HG03457 (cell line): ENCODE data around the gene PRKAG2.
"Not testable (repeated sequence)": the region's sequence is repeated elsewhere in the genome, so short reads cannot be mapped to it uniquely, and the experiment has no call there.

Experiments
- ATAC-seq: cut with Tn5 transposase; IDR thresholded peaks from one replicate; pipeline ENCODE4 v1.9.1; 2021; ENCODE audit warnings: moderate number of reproducible peaks; ENCODE audit not compliant: unreplicated experiment

Gene PRKAG2

DNA sequence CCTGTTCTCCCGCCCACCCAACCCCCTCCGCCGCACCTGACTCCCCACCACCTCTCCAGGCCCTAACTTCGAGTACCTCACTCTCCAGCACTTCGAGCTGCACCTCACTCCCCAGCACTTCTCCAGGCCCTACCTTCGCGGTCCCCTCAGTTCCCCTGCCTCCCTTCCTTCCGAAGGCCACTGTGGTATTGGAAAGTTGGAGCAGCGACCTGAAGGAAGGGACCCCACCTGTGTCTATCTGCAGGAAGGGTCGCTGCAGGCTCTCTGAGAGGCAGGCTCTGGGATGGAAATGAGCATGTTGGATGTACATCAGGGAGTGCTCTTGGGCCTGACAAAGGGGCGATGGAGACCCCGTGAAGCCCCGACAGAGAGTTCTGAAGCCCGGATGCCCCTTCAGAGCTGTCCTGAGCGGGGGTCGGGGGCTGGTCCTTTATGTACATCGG is 122.2 kb downstream of the PRKAG2 start:
- no peak for ATAC-seq

DNA sequence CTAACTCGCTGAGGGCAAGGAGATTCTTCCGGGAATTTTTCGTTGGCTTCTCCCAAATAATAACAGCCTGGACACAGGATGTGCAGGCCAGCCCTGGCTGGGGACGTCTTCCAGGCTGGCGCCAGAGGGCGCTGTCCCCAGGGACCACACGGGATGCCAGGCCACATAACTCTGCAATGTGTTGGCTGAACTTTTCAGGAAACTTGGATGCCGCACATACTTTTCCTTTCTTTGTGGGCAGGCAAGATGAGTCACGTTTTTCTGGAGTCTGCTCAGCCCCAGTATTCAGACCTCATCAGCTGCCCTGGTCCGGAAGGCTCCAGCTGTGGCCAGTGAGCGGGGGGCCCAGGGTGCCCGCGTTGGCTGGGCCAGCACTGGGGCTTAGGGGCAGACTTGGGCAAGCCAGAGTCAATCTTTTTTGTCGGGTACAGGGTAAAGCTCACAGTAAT is 122.7 kb downstream of the PRKAG2 start:
- ATAC-seq: no peak

DNA sequence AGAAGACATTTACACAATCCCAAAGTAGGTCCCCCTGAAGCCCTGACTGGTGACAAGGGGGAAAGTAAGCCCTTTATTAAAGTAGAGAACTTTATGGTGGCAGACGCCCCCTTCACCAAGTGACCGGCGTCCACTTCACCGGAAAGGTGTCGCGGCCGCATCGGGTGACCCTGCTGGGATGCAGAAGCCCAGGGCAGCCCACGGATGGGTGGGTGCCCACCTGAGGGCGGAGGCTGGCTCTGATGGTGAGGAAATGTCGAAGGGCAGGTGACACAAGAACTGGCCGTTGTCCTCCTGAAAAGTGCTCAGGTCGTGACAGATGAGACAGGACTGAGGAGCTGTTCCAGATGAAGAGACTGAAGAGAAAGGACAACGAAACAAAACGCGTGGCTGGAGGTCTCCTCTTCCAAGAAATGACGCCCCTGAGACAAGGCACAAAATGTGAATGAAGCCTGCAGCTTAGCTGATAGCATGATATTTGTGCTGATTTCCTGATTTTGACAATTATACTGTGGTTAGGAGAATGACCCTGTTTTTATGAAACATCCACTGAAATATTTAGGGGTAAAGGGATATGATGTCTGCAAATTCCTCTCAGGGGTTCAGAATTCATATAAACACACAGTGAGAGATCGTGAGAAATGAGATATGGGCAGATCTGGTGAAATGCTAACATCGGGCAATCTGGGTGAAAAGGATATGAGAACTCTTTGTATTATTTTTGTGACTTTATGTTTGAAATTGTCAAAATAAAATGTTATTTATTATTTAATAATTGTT is 123.9 kb downstream of the PRKAG2 start:
- ATAC-seq: no peak

DNA sequence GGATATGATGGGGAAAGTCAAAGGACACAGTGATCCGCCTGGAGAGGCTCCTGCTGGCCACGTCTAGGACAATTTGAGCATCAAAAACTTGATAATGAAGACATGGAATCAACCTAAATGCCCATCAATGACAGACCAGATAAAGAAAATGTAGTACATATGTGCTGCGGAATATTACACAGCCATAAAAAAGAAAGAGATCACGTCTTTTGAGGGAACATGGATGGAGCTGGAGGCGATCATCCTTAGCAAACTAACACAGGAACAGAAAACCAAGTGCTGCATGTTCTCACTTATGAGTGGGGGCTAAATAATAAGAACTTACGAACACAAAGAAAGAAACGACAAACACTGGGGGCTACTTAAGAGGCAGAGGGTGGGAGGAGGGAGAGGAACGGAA is 124.9 kb downstream of the PRKAG2 start:
- ATAC-seq: no peak

DNA sequence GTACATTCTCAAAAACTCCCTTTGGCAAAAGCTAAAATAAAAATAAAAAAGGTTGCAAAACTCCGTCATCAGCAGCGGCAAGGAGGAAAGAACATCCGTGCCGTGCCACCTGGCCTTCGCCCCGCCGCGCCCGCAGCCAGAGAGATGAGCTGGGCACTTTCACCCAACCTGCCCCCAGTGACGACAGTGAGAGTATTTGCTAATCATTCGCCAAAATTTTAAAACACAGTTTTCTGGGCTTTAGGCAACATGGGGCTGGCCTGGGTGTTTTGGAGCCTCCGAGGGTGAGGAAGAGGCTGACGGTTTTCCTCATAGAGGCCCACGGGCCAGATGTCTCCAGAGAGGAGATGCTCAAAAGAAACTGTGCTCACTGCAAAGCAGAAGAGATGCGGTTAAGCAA is 128.2 kb downstream of the PRKAG2 start:
- no peak for ATAC-seq

- not testable (repeated sequence) for ATAC-seq
These were observed 128.9 kb downstream of the PRKAG2 start for GRCh38 chr7:151748021-151748420.

DNA sequence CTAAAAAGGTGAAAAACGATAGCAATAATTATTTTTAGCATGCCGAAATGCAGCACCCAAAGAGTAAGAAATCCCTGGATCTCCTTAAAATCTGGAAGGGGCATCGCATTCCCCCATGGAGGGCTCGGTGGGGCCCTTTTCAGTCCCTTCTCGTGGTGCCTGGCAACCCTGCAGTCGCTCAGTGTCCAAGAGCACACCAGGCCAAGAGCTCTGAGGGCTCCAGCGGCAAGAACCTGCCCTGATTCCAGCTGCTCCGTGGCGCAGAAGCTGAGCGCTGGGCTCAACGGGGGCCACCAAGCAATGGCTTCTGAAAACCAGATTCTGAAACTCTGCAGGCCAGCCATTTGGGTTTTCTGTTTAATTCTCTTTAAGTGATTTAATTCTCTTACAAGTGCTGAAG is 131.2 kb downstream of the PRKAG2 start:
- ATAC-seq: no peak

- ATAC-seq: no peak
These were observed 132.0 kb downstream of the PRKAG2 start for GRCh38 chr7:151744656-151745638.

GRCh38 chr7:151744051-151744580 is 132.8 kb downstream of the PRKAG2 start:
- ATAC-seq: no peak

GRCh38 chr7:151743481-151743983 is 133.4 kb downstream of the PRKAG2 start:
- ATAC-seq: no peak

DNA sequence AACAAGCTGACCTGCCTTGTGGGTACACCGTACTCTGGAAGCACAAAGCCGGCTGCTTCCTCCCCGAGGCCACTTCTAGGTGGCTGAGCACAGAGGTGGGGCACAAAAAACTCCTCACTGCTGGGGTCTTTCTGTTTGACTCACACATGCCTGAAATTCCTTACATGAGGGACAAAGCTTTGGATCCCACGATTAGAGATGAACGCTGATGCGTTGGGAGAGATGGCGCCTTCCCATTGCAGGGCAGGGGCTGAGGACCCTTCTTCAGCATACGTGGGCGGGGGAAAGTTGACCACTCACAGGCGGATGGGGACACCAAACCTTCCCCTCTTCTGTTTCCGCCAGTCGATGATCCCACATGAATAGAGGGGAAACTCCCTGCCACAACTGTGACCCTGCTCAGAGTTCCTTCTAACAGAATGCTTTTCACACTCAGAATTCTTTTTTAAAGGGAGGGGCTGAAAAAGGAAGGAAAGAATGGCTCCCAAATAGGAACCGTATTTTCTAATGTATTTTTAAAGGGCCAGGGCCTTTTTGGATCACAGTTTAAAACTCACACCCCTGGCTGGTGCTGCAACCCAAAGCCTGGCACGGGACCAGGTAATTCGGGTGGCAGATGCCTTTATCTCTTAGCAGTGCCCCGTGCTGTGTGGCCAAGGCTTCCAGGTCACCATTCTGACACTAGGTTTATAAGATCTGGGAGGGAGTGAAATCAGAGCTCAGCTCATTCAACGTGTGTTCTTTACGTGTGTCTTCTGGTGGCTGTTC is 134.0 kb downstream of the PRKAG2 start:
- ATAC-seq: no peak

DNA sequence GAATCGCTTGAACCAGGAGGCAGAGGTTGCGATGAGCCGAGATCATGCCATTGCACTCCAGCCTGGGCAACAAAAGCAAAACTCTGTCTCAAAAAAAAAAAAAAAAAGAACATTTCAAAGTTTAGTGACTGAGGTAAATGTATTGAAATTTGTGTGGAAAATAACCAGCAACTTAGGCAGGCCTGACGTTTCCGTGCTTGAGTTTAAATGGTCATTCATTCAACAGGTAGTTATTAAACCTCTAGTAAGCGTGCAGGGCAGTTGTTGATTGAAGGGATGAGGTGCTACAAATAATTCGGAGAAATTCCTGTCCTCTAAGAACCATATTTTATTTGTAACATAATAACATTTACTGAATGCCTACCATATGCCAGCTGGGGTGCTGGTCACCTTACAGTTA is 135.3 kb downstream of the PRKAG2 start:
- no peak for ATAC-seq

DNA sequence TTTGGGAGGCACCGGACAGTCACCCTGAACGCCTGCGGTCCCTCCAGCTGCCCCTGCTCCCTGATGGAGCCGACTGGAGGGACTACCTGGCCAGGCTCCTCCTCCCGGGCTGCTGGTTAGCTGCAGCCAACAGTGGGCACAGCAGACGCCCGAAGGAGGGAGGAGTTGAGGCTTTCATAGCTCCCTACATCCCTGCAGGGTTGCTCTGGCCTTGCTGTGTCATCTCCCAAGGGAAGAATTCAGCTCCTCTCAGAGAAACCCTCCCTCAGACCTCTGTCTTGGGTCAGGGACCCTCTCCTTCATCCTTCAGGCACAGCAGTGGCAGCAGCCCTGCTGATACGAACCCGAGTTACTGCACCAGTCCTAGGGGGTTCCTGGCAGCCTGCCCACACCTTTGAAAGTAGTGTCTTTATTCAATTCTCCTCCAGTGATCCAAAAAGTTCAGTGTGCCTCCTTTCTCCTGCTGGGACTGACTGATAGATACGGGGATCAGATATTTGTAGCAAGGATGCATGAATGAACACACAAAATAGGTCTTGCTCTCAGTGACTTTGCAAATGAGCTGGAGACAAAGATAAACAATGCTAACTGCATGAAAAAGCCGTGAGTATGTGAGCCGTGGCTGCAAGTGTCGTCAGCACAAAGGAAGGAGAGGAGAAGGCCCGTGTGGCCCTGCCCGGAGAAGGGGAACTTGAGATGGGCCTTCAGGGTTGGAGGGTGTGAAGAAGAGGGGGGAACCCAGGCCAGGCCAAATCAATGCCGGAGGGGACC is 136.6 kb downstream of the PRKAG2 start:
- ATAC-seq: no peak

DNA sequence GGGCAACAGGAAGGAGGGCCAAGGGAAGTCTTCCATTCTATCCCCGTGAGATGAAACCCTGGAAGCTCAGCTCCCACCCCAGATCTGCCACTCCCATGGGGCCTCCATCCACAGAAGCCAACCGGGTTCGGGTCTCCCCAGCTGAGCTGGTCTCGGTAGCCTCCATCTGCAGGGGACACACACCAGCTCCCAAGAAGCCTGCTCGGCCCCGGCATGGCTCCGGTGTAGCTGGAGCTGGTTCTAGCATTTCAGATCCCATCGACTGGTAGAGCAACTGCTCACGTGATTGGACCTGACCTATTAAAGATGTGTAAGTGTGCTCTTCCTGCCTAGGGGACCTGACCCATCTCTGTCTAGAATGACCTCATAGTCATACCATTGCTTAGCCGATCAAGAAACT is 138.0 kb downstream of the PRKAG2 start:
- ATAC-seq: no peak

DNA sequence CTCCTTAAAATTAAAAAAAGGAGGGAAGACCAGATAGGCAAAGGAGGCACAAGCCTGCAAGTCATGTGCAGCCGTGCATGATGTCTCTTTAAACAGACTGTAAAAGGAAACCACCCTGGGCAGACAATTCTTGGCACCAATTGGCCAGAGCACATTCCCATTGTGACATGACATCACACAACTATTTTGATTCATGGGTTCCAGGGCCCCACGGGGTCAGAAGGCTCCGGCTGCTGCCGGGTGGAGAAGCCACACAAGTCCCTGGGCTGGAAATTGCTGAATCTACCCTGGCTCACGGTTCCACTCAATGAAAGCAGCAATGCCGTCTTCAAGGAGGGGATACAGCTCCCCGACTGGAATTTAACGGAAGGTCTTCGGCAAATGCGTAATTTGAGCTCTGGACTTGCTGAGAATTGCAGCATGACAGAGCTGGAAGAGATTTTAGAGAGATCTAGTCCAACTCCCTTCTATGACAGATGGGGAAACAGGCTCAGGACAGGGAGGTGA is 140.5 kb downstream of the PRKAG2 start:
- ATAC-seq: no peak

DNA sequence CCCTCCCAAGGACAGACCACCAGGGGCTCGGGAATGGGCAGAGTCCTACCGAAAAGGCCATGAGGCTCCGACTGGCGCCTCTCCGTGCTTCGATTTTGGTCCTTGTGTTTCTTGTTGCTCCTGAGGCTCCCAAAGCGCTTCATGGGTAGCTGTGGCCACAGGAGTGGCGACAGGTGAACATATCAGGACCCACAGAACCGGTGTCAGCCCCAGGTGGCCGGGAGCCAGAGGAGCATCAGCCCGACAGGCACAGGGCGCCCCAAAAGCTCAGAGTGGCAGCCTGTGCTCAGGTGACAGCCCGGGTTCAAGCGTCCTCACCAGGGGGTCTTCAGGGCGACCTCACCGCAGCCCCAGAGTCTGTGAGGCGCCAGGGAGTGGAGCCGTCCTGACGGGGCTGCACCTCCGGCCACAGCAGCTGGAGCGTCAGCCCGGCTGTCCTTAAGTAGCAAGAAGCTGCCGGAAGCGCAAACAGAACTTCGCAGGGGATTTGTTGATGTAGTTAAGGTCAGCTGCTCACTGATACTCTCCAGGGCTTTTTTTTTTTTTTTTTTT is 141.0 kb downstream of the PRKAG2 start:
- no peak for ATAC-seq

DNA sequence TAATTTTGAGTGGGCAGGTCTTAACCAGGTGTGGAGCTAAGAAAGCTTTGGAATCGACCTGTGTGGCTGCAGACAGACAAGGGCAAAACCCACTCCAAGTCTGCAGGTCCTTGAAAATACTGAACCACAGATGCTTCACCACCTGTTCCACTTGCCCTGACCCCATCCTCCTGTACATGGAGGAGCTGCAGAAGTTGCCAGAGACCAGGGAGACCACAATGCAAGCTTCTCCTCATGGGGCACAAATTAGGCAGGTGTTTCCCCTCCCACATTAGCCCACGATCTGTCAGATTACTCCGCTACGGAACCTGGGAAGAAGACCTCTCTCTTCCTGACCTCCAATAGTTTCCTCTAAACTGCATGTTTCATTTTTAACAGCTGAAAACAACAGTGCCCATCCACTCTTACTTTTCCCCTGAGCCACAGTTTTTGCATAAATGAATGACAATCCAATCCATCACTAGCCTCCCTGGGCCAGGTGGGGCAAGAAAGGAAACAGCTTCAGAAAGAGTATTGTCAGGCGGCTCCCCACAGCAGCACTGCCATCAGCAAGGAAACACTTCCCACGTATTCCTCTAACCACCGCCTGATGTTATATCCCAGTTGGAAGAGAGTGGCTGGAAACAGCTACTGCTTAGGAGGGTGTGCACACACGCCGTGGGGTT is 141.6 kb downstream of the PRKAG2 start:
- ATAC-seq: no peak

DNA sequence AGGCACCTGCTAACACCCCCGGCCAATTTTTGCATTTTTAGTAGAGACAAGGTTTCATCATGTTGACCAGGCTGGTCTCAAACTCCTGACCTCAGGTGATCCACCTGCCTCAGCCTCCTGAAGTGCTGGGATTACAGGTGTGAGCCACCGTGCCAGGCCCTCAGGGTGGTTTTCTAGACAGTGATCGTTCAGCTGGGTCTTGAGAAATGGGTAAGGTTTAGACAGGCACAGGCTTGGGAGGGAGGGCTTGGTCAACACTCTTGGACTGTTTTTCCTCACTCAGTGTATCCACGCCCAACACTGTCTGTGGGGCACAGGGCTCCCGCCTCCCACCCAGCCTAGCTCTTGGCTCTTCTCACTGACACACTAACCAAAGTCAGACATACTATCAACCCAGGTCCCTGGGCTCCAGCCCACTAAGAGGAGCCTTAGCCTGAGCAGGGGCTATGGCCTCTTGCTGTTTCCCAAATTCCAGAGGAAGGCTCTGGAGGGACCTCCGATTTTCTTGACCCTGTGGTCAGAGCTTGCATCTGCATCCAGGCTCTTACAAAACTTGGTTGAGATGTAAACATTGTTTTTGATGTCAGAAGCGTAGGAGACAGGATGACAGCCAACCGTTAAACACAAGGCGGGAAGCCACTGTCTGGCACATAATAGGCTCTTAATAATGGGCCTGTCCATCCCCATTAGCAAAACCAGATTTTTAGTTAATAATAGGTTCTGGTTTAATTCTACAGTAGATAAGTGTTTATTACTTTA is 143.9 kb downstream of the PRKAG2 start:
- ATAC-seq: no peak
